Measurements from ENCODE around the gene PCBP2. TPM values are rescaled to one million over a fixed set of nuclear protein-coding genes. Genes with fewer than 3 reads are reported as not detected.

PCBP2 gene
- total RNA-seq, 2 donors from 2014 or later, result 500 to 501 TPM

- no peak for DNase-seq (ENCODE audit: low spot score)
- intact Hi-C loops (cut with DNase I), result no loop called here
Observed at GRCh38 chr12:53485955-53486735, 34.2 kb downstream of the PCBP2 start.

GRCh38 chr12:53486736-53487487, 35.0 kb downstream of the PCBP2 start:
- DNase-seq (ENCODE audit: low spot score), result no peak
- intact Hi-C loops (cut with DNase I), result no loop called here

- intact Hi-C loops (cut with DNase I), result no loop called here
- DNase-seq (ENCODE audit: low spot score), result no peak
Observed at GRCh38 chr12:53489242-53489864, 37.5 kb downstream of the PCBP2 start.

GRCh38 chr12:53492188-53492587, 40.3 kb downstream of the PCBP2 start:
- intact Hi-C loops (cut with DNase I), result no loop called here
- no peak for DNase-seq (ENCODE audit: low spot score)

- DNase-seq (ENCODE audit: low spot score), result peak; percentile 99
- intact Hi-C loops (cut with DNase I), result no loop called here
Observed at GRCh38 chr12:53492830-53493609, 41.1 kb downstream of the PCBP2 start.

- intact Hi-C loops (cut with DNase I), result no loop called here
- peak; percentile 55 for DNase-seq (ENCODE audit: low spot score)
Observed at GRCh38 chr12:53493610-53494391, 41.9 kb downstream of the PCBP2 start.

GRCh38 chr12:53495903-53496751, 44.2 kb downstream of the PCBP2 start:
- intact Hi-C loops (cut with DNase I), result no loop called here
- DNase-seq (ENCODE audit: low spot score), result peak; percentile 82

- intact Hi-C loops (cut with DNase I), result no loop called here
Observed at GRCh38 chr12:53496752-53497032, 44.8 kb downstream of the PCBP2 start.

GRCh38 chr12:53497461-53497860, 45.6 kb downstream of the PCBP2 start:
- intact Hi-C loops (cut with DNase I), result no loop called here
- DNase-seq (ENCODE audit: low spot score), result no peak

More at GRCh38 chr12:53496752-53497032, 44.8 kb downstream of the PCBP2 start:
- peak; percentile 23 for DNase-seq (ENCODE audit: low spot score)

- intact Hi-C loops (cut with DNase I), result no loop called here
- DNase-seq (ENCODE audit: low spot score), result no peak
Observed at GRCh38 chr12:53498235-53498630, 46.3 kb downstream of the PCBP2 start.

GRCh38 chr12:53499266-53500141, 47.6 kb downstream of the PCBP2 start, which contains the start of gene MAP3K12:
TSS of gene MAP3K12 (minus strand) at chr12:53499458. CDS start at chr12:53487391, 12,067 bp downstream.
- intact Hi-C loops (cut with DNase I), result loop anchor here (10.0 kb wide), 1 partner anchor 155 kb away; no protein-coding TSS in a partner anchor
- DNase-seq (ENCODE audit: low spot score), result peak; percentile 92

GRCh38 chr12:53500142-53500775, 48.4 kb downstream of the PCBP2 start:
- DNase-seq (ENCODE audit: low spot score), result peak; percentile 90
- intact Hi-C loops (cut with DNase I), result loop anchor here (10.0 kb wide), 1 partner anchor 155 kb away; no protein-coding TSS in a partner anchor

GRCh38 chr12:53500776-53501614, 49.1 kb downstream of the PCBP2 start, which contains the start of gene TARBP2:
TSS of gene TARBP2 (plus strand) at chr12:53501283. CDS start at chr12:53501409, 126 bp downstream.
- DNase-seq (ENCODE audit: low spot score), result peak; percentile 99
- intact Hi-C loops (cut with DNase I), result loop anchor here (10.0 kb wide), 1 partner anchor 156 kb away; no protein-coding TSS in a partner anchor

GRCh38 chr12:53501615-53502181, 49.8 kb downstream of the PCBP2 start:
- DNase-seq (ENCODE audit: low spot score), result no peak
- intact Hi-C loops (cut with DNase I), result loop anchor here (10.0 kb wide), 1 partner anchor 157 kb away; no protein-coding TSS in a partner anchor

GRCh38 chr12:53502331-53502730, 50.4 kb downstream of the PCBP2 start:
- intact Hi-C loops (cut with DNase I), result loop anchor here (10.0 kb wide), 1 partner anchor 158 kb away; no protein-coding TSS in a partner anchor
- DNase-seq (ENCODE audit: low spot score), result no peak

Measured in posterior vena cava (tissue), 2 donors.